GM19372 (cell line): ENCODE measurements around the gene HNF1B.

Experiments used
- ATAC-seq: cut with Tn5 transposase; IDR thresholded peaks from one replicate; pipeline ENCODE4 v1.9.1; 2021; ENCODE audit warnings: mild to moderate bottlenecking, low read depth, moderate library complexity; ENCODE audit not compliant: unreplicated experiment

Gene HNF1B

GRCh38 chr17:37761961-37762360 is 17.1 kb upstream of the HNF1B start:
- ATAC-seq = no peak

- ATAC-seq = no peak
Measured at GRCh38 chr17:37761059-37761458, 16.2 kb upstream of the HNF1B start.

GRCh38 chr17:37759014-37759637 is 14.3 kb upstream of the HNF1B start:
- no peak for ATAC-seq

- ATAC-seq = no peak
Measured at GRCh38 chr17:37756051-37756450, 11.2 kb upstream of the HNF1B start.

GRCh38 chr17:37755455-37755854 is 10.6 kb upstream of the HNF1B start:
- no peak for ATAC-seq

- no peak for ATAC-seq
Measured at GRCh38 chr17:37754363-37754762, 9.5 kb upstream of the HNF1B start.

GRCh38 chr17:37752482-37752881 is 7.6 kb upstream of the HNF1B start:
- no peak for ATAC-seq

GRCh38 chr17:37750768-37751475 is 6.1 kb upstream of the HNF1B start:
- ATAC-seq = no peak

GRCh38 chr17:37750292-37750691 is 5.4 kb upstream of the HNF1B start:
- ATAC-seq = no peak

GRCh38 chr17:37747222-37747621 is 2.4 kb upstream of the HNF1B start:
- no peak for ATAC-seq

GRCh38 chr17:37746617-37747016 is 1.8 kb upstream of the HNF1B start:
- no peak for ATAC-seq

- no peak for ATAC-seq
Measured at GRCh38 chr17:37745801-37746426, 1.1 kb upstream of the HNF1B start.

GRCh38 chr17:37744633-37744927 is 279 bp downstream of the HNF1B start:
- no peak for ATAC-seq

GRCh38 chr17:37743875-37744632 is 805 bp downstream of the HNF1B start:
- ATAC-seq = no peak

GRCh38 chr17:37743612-37743874 is 1.3 kb downstream of the HNF1B start:
- ATAC-seq = no peak

GRCh38 chr17:37742762-37743611 is 1.9 kb downstream of the HNF1B start:
- no peak for ATAC-seq

- no peak for ATAC-seq
Measured at GRCh38 chr17:37742116-37742761, 2.6 kb downstream of the HNF1B start.

GRCh38 chr17:37741341-37742115 is 3.3 kb downstream of the HNF1B start:
- ATAC-seq = no peak

GRCh38 chr17:37740915-37741314 is 3.9 kb downstream of the HNF1B start:
- no peak for ATAC-seq

- no peak for ATAC-seq
Measured at GRCh38 chr17:37737971-37738370, 6.9 kb downstream of the HNF1B start.
